Heart left ventricle (tissue), 16 donors: Measurements from ENCODE around the gene CLEC1B. TPM values are rescaled to one million over a fixed set of nuclear protein-coding genes. Genes with fewer than 3 reads are reported as not detected.
"Not testable (repeated sequence)": the region's sequence is repeated elsewhere in the genome, so short reads cannot be mapped to it uniquely, and the experiment has no call there.

Experiments
- ATAC-seq, 4 donors: fragments of 200-7000 bp; cut with Tn5 transposase; one replicate each; pipeline ENCODE4 v1.9.1; 2020 to 2022; ENCODE audit warnings: moderate library complexity in 4 of 4, mild to moderate bottlenecking in 3 of 4, moderate number of reproducible peaks in 1 of 4
- DNase-seq, 5 donors: peaks; one replicate each; pipeline ENCODE4 v3.0.0-alpha.2; 2020
- H3K27ac ChIP-seq, 12 donors: fragments of 200-600 bp; sonication (generic) in 4 of 12; one replicate each; pipeline versions ENCODE4 v1.5.0 to v1.8.0; 2016 to 2022; ENCODE audit warnings: mild to moderate bottlenecking in 2 of 12
- H3K27me3 ChIP-seq, 9 donors: fragments of 200-600 bp; sonication (generic) in 2 of 9; one replicate each; pipeline versions ENCODE4 v1.5.1 to v1.8.0; 2016 to 2022; ENCODE audit warnings: mild to moderate bottlenecking in 3 of 9
- H3K36me3 ChIP-seq, 9 donors: fragments of 200-600 bp; sonication (generic) in 2 of 9; one replicate each; pipeline versions ENCODE4 v1.5.0 to v1.8.0; 2018 to 2022; ENCODE audit warnings: mild to moderate bottlenecking in 2 of 9
- H3K4me1 ChIP-seq, 12 donors: fragments of 200-600 bp; sonication (generic) in 4 of 12; one replicate each; pipeline versions ENCODE4 v1.5.0 to v1.8.0; 2016 to 2022; ENCODE audit warnings: mild to moderate bottlenecking in 3 of 12
- H3K4me3 ChIP-seq, 12 donors: fragments of 200-600 bp; sonication (generic) in 4 of 12; one replicate each; pipeline versions ENCODE4 v1.5.0 to v1.8.0; 2017 to 2022; ENCODE audit warnings: mild to moderate bottlenecking in 9 of 12, moderate library complexity in 4 of 12
- H3K9me3 ChIP-seq, 12 donors: fragments of 200-600 bp; sonication (generic) in 4 of 12; one replicate each; pipeline versions ENCODE4 v1.5.0 to v1.8.0; 2016 to 2022; ENCODE audit warnings: mild to moderate bottlenecking in 1 of 12
- CTCF ChIP-seq, 12 donors: fragments of 200-600 bp; sonication (generic) in 4 of 12; IDR thresholded peaks; one replicate each; pipeline versions ENCODE4 v1.5.0 to v1.8.0; 2018 to 2022; ENCODE audit warnings: antibody characterized with exemption in 12 of 12, mild to moderate bottlenecking in 5 of 12
- POLR2A ChIP-seq, 2 donors: fragments of 450-650 bp; IDR thresholded peaks; one replicate each; pipeline ENCODE4 v1.6.1; 2017; ENCODE audit warnings: antibody characterized with exemption in 2 of 2, mild to moderate bottlenecking in 2 of 2, moderate library complexity in 2 of 2
- WGBS, 4 donors: extraction: QIAGEN DNeasy Blood & Tissue Kit in 2 of 4; methylation state at CpG; one replicate each; pipeline versions ENCODE4 v1.1.5 to v1.1.7; 2013 to 2018; 5-methylcytosine and 5-hydroxymethylcytosine counted together
- intact Hi-C, 10 donors: fragments of 100-400 bp; cut with DNase I; formaldehyde crosslinking; loops; one replicate each; pipeline versions ENCODE4 v1.11.1 to v1.14.2; 2022
- polyA plus RNA-seq, 2 donors: library from polyadenylated mRNA; stranded (reverse); fragments of 200-250 nt; gene quantifications; one replicate each; pipeline ENCODE4 v1.2.3, GENCODE V29; 2013
- total RNA-seq, 9 donors: library from RNA; depleted of rRNA in 2 of 9; stranded (reverse); fragments of >200 nt in 2 of 9; fragmentation: NEBNext Ultra II Directional in 3 of 9; extraction: Animal tissue kit (Norgen Biotek cat#: 25700) in 3 of 9; gene quantifications; one replicate each; pipeline versions ENCODE4 v1.1.0 to v1.2.4, GENCODE V29; 2016 to 2023
- donor health status: ischemic (EF 13 %, LVEDD 7.1; RV severe dilation, severe dysfunction).
- donor health status: healthy with polysubstance abuse.
- donor health status: DM: no; HTN: yes; CAD: no.
- donor health status: DM: no; HTN: no; CAD: no.
- donor health status: ischemic (EF 25% LVEDD 6.9; RV normal size, moderate dysfunction).
- donor health status: ischemic (EF 25% LVEDD 5.7; RV mildly dilated, moderate dysfunction).
- donor health status: healthy.
- donor health status: DM: yes; HTN: yes; CAD: no.
- donor health status: ischemic (EF 35%, LVEDD 5.7; RV mildly dilated, moderate dysfunction).
- donor health status: nonischemic (EF 11% LVEDD 7.7; RV severe dilation, severe dysfunction).
- donor health status: DM: yes; HTN: yes; CAD: no.
- donor health status: PGD.
- donor health status: ischemic (EF 29% LVEDD 5.4; RV normal size, mild dysfunction).
- donor health status: nonischemic (EF 23%, LVEDD 6.1; RV moderate dilation, normal function).

Gene CLEC1B
- total and polyA plus RNA-seq, 11 donors: not detected

GRCh38 chr12:10027311-10027710, 28.4 kb upstream of the CLEC1B start:
- H3K4me1 ChIP-seq: no peaks in the 10 kb centered on the region
- ATAC-seq (no peak), DNase-seq (no peak)
- TF ChIP-seq CTCF (IDR thresholded peaks at IDR 0.05): no peak
- no peaks in the 10 kb centered on the region for H3K27me3 ChIP-seq
- WGBS, 4 donors: 66 to 79% (median 70%) methylated on average over 3 of the region's 3 CpGs
- H3K4me3 ChIP-seq: no peak overlapping the region
- H3K36me3 ChIP-seq: no peaks in the 10 kb centered on the region
- H3K27ac ChIP-seq: peak overlapping the region in 1 of 12 donors; percentile 15
- no peaks in the 10 kb centered on the region for H3K9me3 ChIP-seq
- intact Hi-C loops: no loop called here

- H3K36me3 ChIP-seq, ATAC-seq, H3K4me3 ChIP-seq, DNase-seq, H3K9me3 ChIP-seq, H3K27me3 ChIP-seq, H3K4me1 ChIP-seq, intact Hi-C loops: not testable (repeated sequence)
- H3K27ac ChIP-seq: peak overlapping the region in 1 of 12 donors; percentile 15
- WGBS, 4 donors: 84 to 91% (median 89%) methylated on average over 4 of the region's 4 CpGs
These were observed 27.7 kb upstream of the CLEC1B start for GRCh38 chr12:10026666-10027065.

- no peak for ATAC-seq
- H3K27ac ChIP-seq: no peak overlapping the region
- 74 to 94% (median 85%) methylated on average over 3 of the region's 3 CpGs for WGBS, 4 donors
- H3K4me3 ChIP-seq: no peak overlapping the region
- H3K9me3 ChIP-seq: no peaks in the 10 kb centered on the region
- H3K27me3 ChIP-seq: no peaks in the 10 kb centered on the region
- no peaks in the 10 kb centered on the region for H3K4me1 ChIP-seq
- TF ChIP-seq POLR2A (IDR thresholded peaks at IDR 0.05): no peak
- no peak for TF ChIP-seq CTCF (IDR thresholded peaks at IDR 0.05)
- intact Hi-C loops: no loop called here
- DNase-seq: no peak
- H3K36me3 ChIP-seq: no peaks in the 10 kb centered on the region
These were observed 26.3 kb upstream of the CLEC1B start for GRCh38 chr12:10025236-10025635.

GRCh38 chr12:10021342-10021741, 22.4 kb upstream of the CLEC1B start:
- WGBS, 4 donors: 60 to 85% (median 81%) methylated on average over 3 of the region's 3 CpGs
- H3K27me3 ChIP-seq: no peaks in the 10 kb centered on the region
- no peak for ATAC-seq
- no peak overlapping the region for H3K27ac ChIP-seq
- no peaks in the 10 kb centered on the region for H3K36me3 ChIP-seq
- no peak for DNase-seq
- intact Hi-C loops: no loop called here
- peaks cover 0 to 10% (median 0%) of the 10 kb centered on the region in 12 donors for H3K4me1 ChIP-seq
- no peak overlapping the region for H3K4me3 ChIP-seq
- no peak for TF ChIP-seq CTCF (IDR thresholded peaks at IDR 0.05)
- no peak for TF ChIP-seq POLR2A (IDR thresholded peaks at IDR 0.05)
- H3K9me3 ChIP-seq: no peaks in the 10 kb centered on the region

GRCh38 chr12:10018386-10018785, 19.5 kb upstream of the CLEC1B start:
- H3K27ac ChIP-seq: peak overlapping the region in 1 of 12 donors; percentile 3
- TF ChIP-seq CTCF (IDR thresholded peaks at IDR 0.05): no peak
- no peak for TF ChIP-seq POLR2A (IDR thresholded peaks at IDR 0.05)
- H3K27me3 ChIP-seq: no peaks in the 10 kb centered on the region
- WGBS, 4 donors: 77 to 88% (median 86%) methylated on average over 5 of the region's 5 CpGs
- DNase-seq (no peak), ATAC-seq (no peak)
- no peaks in the 10 kb centered on the region for H3K9me3 ChIP-seq
- no peaks in the 10 kb centered on the region for H3K36me3 ChIP-seq
- H3K4me1 ChIP-seq: peaks cover 0 to 10% (median 0%) of the 10 kb centered on the region in 12 donors
- intact Hi-C loops: no loop called here
- H3K4me3 ChIP-seq: no peak overlapping the region
